NCI-H2081 (cell line): ENCODE results near the gene ZNF649.

ENCODE experiments used
- DNase-seq, 2 experiments: peaks; one replicate each; lab custom pipeline; 2025; lab: John Stamatoyannopoulos, UW

Gene ZNF649

GRCh38 chr19:51887522-51888498, 17.0 kb downstream of the ZNF649 start, which contains the start of gene ZNF577:
TSS of gene ZNF577 (minus strand) at chr19:51887951. CDS start at chr19:51880382, 7,569 bp downstream.
- no peak for DNase-seq

- DNase-seq: no peak
These were observed 20.1 kb downstream of the ZNF649 start for GRCh38 chr19:51884713-51885112.

- no peak for DNase-seq
These were observed 22.3 kb downstream of the ZNF649 start for GRCh38 chr19:51882518-51882917.

GRCh38 chr19:51873097-51873496, 31.7 kb downstream of the ZNF649 start:
- DNase-seq: no peak

GRCh38 chr19:51861870-51862622, 42.8 kb downstream of the ZNF649 start:
- DNase-seq: no peak
